GM13977 (cell line): ENCODE results near the gene CCNL2.
"Not testable (repeated sequence)": the region's sequence is repeated elsewhere in the genome, so short reads cannot be mapped to it uniquely, and the experiment has no call there.

Experiments
- DNase-seq: peaks from one replicate; pipeline ENCODE4 v3.0.0; 2012; ENCODE audit warnings: low spot score
- CTCF ChIP-seq: IDR thresholded peaks from 2 replicates; pipeline ENCODE4 v1.5.1; 2012; ENCODE audit warnings: mild to moderate bottlenecking, control low read depth; ENCODE audit not compliant: insufficient read depth; ENCODE audit errors: extremely low read depth, missing control alignments
- in situ Hi-C: fragments of 300-500 bp; cut with MboI; formaldehyde crosslinking; loops from one replicate; pipeline ENCODE4 v1.12.0; 2022; ENCODE audit warnings: low sequenced_read_pairs, low pct_unique_long_range_greater_than_20kb, mixed read lengths, inconsistent platforms; ENCODE audit not compliant: unreplicated experiment

The CCNL2 gene

GRCh38 chr1:1387098-1388077, 11.7 kb downstream of the CCNL2 start:
- in situ Hi-C loops, result no loop called here
- TF ChIP-seq CTCF, result no peak
- no peak for DNase-seq

GRCh38 chr1:1385931-1386330, 13.2 kb downstream of the CCNL2 start:
- in situ Hi-C loops, result no loop called here
- no peak for TF ChIP-seq CTCF
- DNase-seq, result no peak

GRCh38 chr1:1385339-1385738, 13.8 kb downstream of the CCNL2 start:
- in situ Hi-C loops, DNase-seq: not testable (repeated sequence)

GRCh38 chr1:1381294-1381693, 17.8 kb downstream of the CCNL2 start:
- in situ Hi-C loops, result no loop called here
- TF ChIP-seq CTCF, result no peak
- no peak for DNase-seq

- DNase-seq, result no peak
- in situ Hi-C loops, result no loop called here
Measured at GRCh38 chr1:1380860-1381259, 18.3 kb downstream of the CCNL2 start.

GRCh38 chr1:1377540-1378205, 21.5 kb downstream of the CCNL2 start:
- TF ChIP-seq CTCF, result no peak
- DNase-seq, result no peak
- in situ Hi-C loops, result no loop called here

More at GRCh38 chr1:1380860-1381259, 18.3 kb downstream of the CCNL2 start:
- TF ChIP-seq CTCF, result no peak
